ENCODE measurements around the gene IMPG1.

Gene IMPG1

GRCh38 chr6:76072562-76072961 lies at the start of gene IMPG1:
IMPG1 (minus strand) TSS chr6:76072662; CDS start chr6:76072488, 174 bp downstream.
- no peak for DNase-seq (ENCODE audit: low spot score)

- DNase-seq (ENCODE audit: low spot score): no peak
These were observed 47.8 kb upstream of the IMPG1 start for GRCh38 chr6:76120302-76120701.

- DNase-seq (ENCODE audit: low spot score): no peak
These were observed 819 bp upstream of the IMPG1 start for GRCh38 chr6:76073281-76073680.

- DNase-seq (ENCODE audit: low spot score): no peak
These were observed 15.0 kb downstream of the IMPG1 start for GRCh38 chr6:76057469-76057868.

- DNase-seq (ENCODE audit: low spot score): no peak
These were observed 20.1 kb downstream of the IMPG1 start for GRCh38 chr6:76052314-76052713.

GRCh38 chr6:76043690-76044089 lies 28.8 kb downstream of the IMPG1 start:
- DNase-seq (ENCODE audit: low spot score): no peak

GRCh38 chr6:76035713-76036112 lies 36.7 kb downstream of the IMPG1 start:
- no peak for DNase-seq (ENCODE audit: low spot score)

GRCh38 chr6:76026101-76026500 lies 46.4 kb downstream of the IMPG1 start:
- no peak for DNase-seq (ENCODE audit: low spot score)

- DNase-seq (ENCODE audit: low spot score): no peak
These were observed 57.6 kb downstream of the IMPG1 start for GRCh38 chr6:76014626-76015530.

- DNase-seq (ENCODE audit: low spot score): no peak
These were observed 68.3 kb downstream of the IMPG1 start for GRCh38 chr6:76004202-76004601.

GRCh38 chr6:76003686-76004085 lies 68.8 kb downstream of the IMPG1 start:
- DNase-seq (ENCODE audit: low spot score): no peak

GRCh38 chr6:76003113-76003512 lies 69.3 kb downstream of the IMPG1 start:
- no peak for DNase-seq (ENCODE audit: low spot score)

GRCh38 chr6:76000629-76001028 lies 71.8 kb downstream of the IMPG1 start:
- no peak for DNase-seq (ENCODE audit: low spot score)

- DNase-seq (ENCODE audit: low spot score): no peak
These were observed 74.8 kb downstream of the IMPG1 start for GRCh38 chr6:75997696-75998095.

- no peak for DNase-seq (ENCODE audit: low spot score)
These were observed 79.0 kb downstream of the IMPG1 start for GRCh38 chr6:75993236-75994162.

GRCh38 chr6:75991941-75992340 lies 80.5 kb downstream of the IMPG1 start:
- DNase-seq (ENCODE audit: low spot score): no peak

- no peak for DNase-seq (ENCODE audit: low spot score)
These were observed 85.5 kb downstream of the IMPG1 start for GRCh38 chr6:75986935-75987334.

GRCh38 chr6:75975904-75976303 lies 96.6 kb downstream of the IMPG1 start:
- no peak for DNase-seq (ENCODE audit: low spot score)

GRCh38 chr6:75970093-75970492 lies 102.4 kb downstream of the IMPG1 start:
- DNase-seq (ENCODE audit: low spot score): no peak

- DNase-seq (ENCODE audit: low spot score): no peak
These were observed 104.3 kb downstream of the IMPG1 start for GRCh38 chr6:75968143-75968542.

GRCh38 chr6:75963569-75963968 lies 108.9 kb downstream of the IMPG1 start:
- DNase-seq (ENCODE audit: low spot score): no peak

GRCh38 chr6:75952128-75952527 lies 120.3 kb downstream of the IMPG1 start:
- DNase-seq (ENCODE audit: low spot score): no peak

- no peak for DNase-seq (ENCODE audit: low spot score)
These were observed 124.5 kb downstream of the IMPG1 start for GRCh38 chr6:75947935-75948334.

Data from HuH-7 (cell line).